GM12878 (cell line): ENCODE measurements around the gene SLC4A5. TPM values are rescaled to one million over a fixed set of nuclear protein-coding genes. Genes with fewer than 3 reads are reported as not detected.

ENCODE experiments used
- ATAC-seq: fragments of 200-7000 bp; cut with Tn5 transposase; 3 replicates; pipeline ENCODE4 v1.9.1; 2020; ENCODE audit warnings: mild to moderate bottlenecking, moderate library complexity
- BruUV-seq: library from RNA; stranded (reverse); fragments of 400-500 nt; replicated peaks from 2 replicates; lab custom pipeline; 2021; lab: Mats Ljungman, UMichigan
- CTCF ChIA-PET: fragments of 300-600 bp; sonication (Branson Sonifier 250); formaldehyde crosslinking; extraction: SDS; loops from one replicate; lab custom pipeline; 2021; ENCODE audit warnings: inconsistent platforms; lab: Yijun Ruan, JAX
- POLR2A ChIA-PET: fragments of 350-600 bp; formaldehyde crosslinking; extraction: SDS; loops from one replicate; lab custom pipeline; 2021; ENCODE audit warnings: inconsistent platforms; lab: Charles Lee
- RAD21 ChIA-PET: fragments of 300-600 bp; sonication (Branson Sonifier 250); formaldehyde crosslinking; loops from one replicate; lab custom pipeline; 2023; ENCODE audit warnings: antibody characterized with exemption; ENCODE audit not compliant: unreplicated experiment; lab: Charles Lee
- SMC1A ChIA-PET: fragments of 300-600 bp; sonication (Branson Sonifier 250); formaldehyde crosslinking; loops from one replicate; lab custom pipeline; 2023; ENCODE audit not compliant: unreplicated experiment, uncharacterized antibody; lab: Charles Lee
- DNase-seq: peaks from one replicate; pipeline ENCODE4 v3.0.0-alpha.2; 2011; ENCODE audit warnings: low read depth, low spot score
- FAIRE-seq: peaks from 3 replicates; lab custom pipeline; 2011; peaks lifted over from hg19 to GRCh38; lab: Jason Lieb, UNC
- H2AFZ ChIP-seq: 2 replicates; pipeline ENCODE4 v1.6.0; 2011; ENCODE audit warnings: low read depth, low read length, control low read depth; ENCODE audit not compliant: control insufficient read depth
- H3K27ac ChIP-seq: 2 replicates; pipeline ENCODE4 v1.5.1; 2011; ENCODE audit warnings: control low read depth; ENCODE audit not compliant: control insufficient read depth, insufficient read depth
- H3K27me3 ChIP-seq, 2 experiments: replicated peaks in 1 of 2; 2 replicates each; pipeline versions ENCODE4 v1.6.0 to v1.6.1; 2011; ENCODE audit warnings: low read length in 1 of 2; ENCODE audit not compliant: control insufficient read depth in 2 of 2, insufficient read depth in 2 of 2
- H3K36me3 ChIP-seq, 2 experiments: 2 replicates each; pipeline ENCODE4 v1.5.1; 2011; ENCODE audit warnings: low read length in 1 of 2; ENCODE audit not compliant: control insufficient read depth in 2 of 2, insufficient read depth in 2 of 2
- H3K4me1 ChIP-seq: 2 replicates; pipeline ENCODE4 v1.6.1; 2011; ENCODE audit warnings: mild to moderate bottlenecking, low read length, moderate library complexity, mixed read lengths; ENCODE audit not compliant: control insufficient read depth, insufficient read depth
- H3K4me2 ChIP-seq: 2 replicates; pipeline ENCODE4 v1.6.0; 2011; ENCODE audit warnings: control low read depth; ENCODE audit not compliant: control insufficient read depth, insufficient read depth
- H3K4me3 ChIP-seq: fragments of 200-600 bp; sonication (generic); 2 replicates; pipeline ENCODE4 v1.5.1; 2016
- H3K79me2 ChIP-seq: 2 replicates; pipeline ENCODE4 v1.6.0; 2011; ENCODE audit warnings: low read length; ENCODE audit not compliant: control insufficient read depth, insufficient read depth
- H3K9ac ChIP-seq: 2 replicates; pipeline ENCODE4 v1.8.0; 2011; ENCODE audit warnings: low read length, control low read depth, mixed read lengths; ENCODE audit not compliant: control insufficient read depth, insufficient read depth
- H3K9me3 ChIP-seq: replicated peaks from 3 replicates; pipeline ENCODE4 v1.5.1; 2011; ENCODE audit warnings: mild to moderate bottlenecking, low read length; ENCODE audit not compliant: control insufficient read depth, insufficient read depth
- H4K20me1 ChIP-seq: 2 replicates; pipeline ENCODE4 v1.6.0; 2011; ENCODE audit not compliant: control insufficient read depth, insufficient read depth
- ASH2L ChIP-seq: fragments of 300-600, 200-600 bp; sonication (generic); IDR thresholded peaks from 2 replicates; pipeline ENCODE4 v1.6.1; 2017; ENCODE audit warnings: low read depth, mild to moderate bottlenecking, borderline replicate concordance
- EZH2 ChIP-seq: IDR thresholded peaks from 2 replicates; pipeline ENCODE4 v1.6.1; 2012; ENCODE audit warnings: low read depth, mild to moderate bottlenecking, control low read depth, inconsistent platforms, low read length, borderline replicate concordance; ENCODE audit not compliant: control insufficient read depth
- JUND ChIP-seq: IDR thresholded peaks from 2 replicates; pipeline ENCODE4 v1.6.1; 2012; ENCODE audit warnings: low read depth, mild to moderate bottlenecking, low read length, improper control_type of control experiment, moderate library complexity
- MXI1 ChIP-seq: fragments of 150-350 bp; IDR thresholded peaks from 2 replicates; pipeline ENCODE4 v1.6.1; 2011; ENCODE audit warnings: low read depth, mild to moderate bottlenecking, inconsistent platforms, low read length, improper control_type of control experiment
- MYB ChIP-seq: fragments of 150-350 bp; IDR thresholded peaks from 2 replicates; pipeline ENCODE4 v1.6.1; 2014; ENCODE audit warnings: mild to moderate bottlenecking, low read depth, low read length, borderline replicate concordance
- NR2C1 ChIP-seq: fragments of 450-650 bp; IDR thresholded peaks from 2 replicates; pipeline ENCODE4 v1.6.1; 2017; ENCODE audit warnings: antibody characterized with exemption, mild to moderate bottlenecking, moderate library complexity
- RUNX3 ChIP-seq: IDR thresholded peaks from 2 replicates; pipeline ENCODE4 v1.6.1; 2012; ENCODE audit warnings: low read length, inconsistent platforms
- SKIL ChIP-seq: fragments of 450-650 bp; IDR thresholded peaks from 2 replicates; pipeline ENCODE4 v1.6.1; 2017; ENCODE audit warnings: mild to moderate bottlenecking, low read depth, inconsistent platforms; ENCODE audit not compliant: poor library complexity, severe bottlenecking
- SPI1 ChIP-seq: IDR thresholded peaks from 2 replicates; pipeline ENCODE4 v1.6.1; 2011; ENCODE audit warnings: low read depth, mild to moderate bottlenecking, low read length, moderate library complexity, borderline replicate concordance; ENCODE audit not compliant: insufficient read depth
- TARDBP ChIP-seq: IDR thresholded peaks from 2 replicates; pipeline ENCODE4 v1.6.1; 2016; ENCODE audit warnings: borderline replicate concordance
- ZSCAN29 ChIP-seq: fragments of 450-650 bp; IDR thresholded peaks from 2 replicates; pipeline ENCODE4 v1.6.1; 2017; ENCODE audit warnings: mild to moderate bottlenecking, moderate library complexity
- WGBS: methylation state at CpG from one replicate; pipeline ENCODE4 v1.1.6; 2016; ENCODE audit warnings: low lambda C conversion rate; ENCODE audit not compliant: insufficient replicate concordance, insufficient coverage; ENCODE audit errors: missing lambda C conversion rate; 5-methylcytosine and 5-hydroxymethylcytosine counted together
- in situ Hi-C: fragments of 300-500 bp; cut with MboI; formaldehyde crosslinking; loops from 9 replicates; pipeline ENCODE4 v1.14.3; 2018; ENCODE audit warnings: mixed read lengths
- intact Hi-C: fragments of 100-400 bp; cut with micrococcal nuclease; formaldehyde crosslinking; loops from one replicate; pipeline ENCODE4 v1.14.2; 2022; ENCODE audit not compliant: unreplicated experiment
- polyA plus RNA-seq, 11 experiments: library from polyadenylated mRNA; depleted of rRNA in 4 of 11; unstranded in 6 of 11; stranded (reverse) in 5 of 11; fragments of >200 nt; fragmentation: Nextera tagmentation in 4 of 11; fragmentation: Illumina TruSeq in 1 of 11; extraction: Ambion mirVana in 4 of 11; extraction: Trizol in 1 of 11; gene quantifications; 1 replicate in 1 of 11; 2 replicates in 10 of 11; pipeline versions ENCODE4 v1.2.1 to v1.2.3, GENCODE V29; 2011 to 2016; ENCODE audit warnings: inconsistent platforms in 2 of 11, missing spikeins in 2 of 11, low read depth in 1 of 11
- total RNA-seq, 4 experiments: library from RNA; depleted of rRNA in 3 of 4; stranded (reverse); fragments of >200 nt in 3 of 4; fragmentation: Illumina TruSeq in 1 of 4; extraction: Trizol in 1 of 4; gene quantifications; 2 replicates each; pipeline versions ENCODE4 v1.2.1 to v1.2.3, GENCODE V29; 2013 to 2021
- TF ChIP-seq, protein P1 (sequence below): IDR thresholded peaks from 2 replicates; pipeline ENCODE4 v1.6.1; 2012; ENCODE audit warnings: low read depth, low read length, improper control_type of control experiment

Gene SLC4A5
- total and polyA plus RNA-seq, 10 of the 15 experiments (the other 5 are each of a cell fraction or from before 2014, with no cell fraction given): 0.15 to 4.7 (median 1.6) TPM

DNA sequence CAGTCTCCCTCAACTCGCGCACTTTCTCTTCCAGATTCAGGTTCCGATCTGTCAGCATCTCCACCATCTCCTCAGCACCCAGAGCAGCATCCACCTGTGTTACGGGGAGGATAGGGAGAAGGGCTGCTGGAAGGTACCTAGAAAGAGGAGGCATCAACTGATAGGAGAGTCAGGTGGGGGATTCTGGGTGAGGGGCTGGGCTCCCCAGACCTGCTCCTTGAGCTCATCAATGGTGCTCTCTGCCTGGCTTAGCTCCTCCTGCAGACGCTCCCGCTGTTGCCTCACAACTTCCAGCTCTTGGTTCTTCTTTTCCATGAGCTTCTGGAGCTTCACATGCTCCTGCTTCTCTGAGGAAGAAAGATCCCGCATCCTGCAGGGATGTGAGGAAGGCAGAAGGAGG, 26.8 kb upstream of the SLC4A5 start:
- Histone ChIP-seq H3K36me3 (peaks cover 23 to 36% of the 10 kb centered on the region in 2 experiments; a peak in 3 of 4 replicates), H3K4me1 (no peaks in the 10 kb centered on the region)
- CTCF ChIA-PET: interaction anchor here (1.3 kb wide), 1 partner anchor 120 kb away, joined by 3 read pairs; no protein-coding TSS in a partner anchor

More for the DNA sequence above, 26.8 kb upstream of the SLC4A5 start:
- FAIRE-seq (no peak), DNase-seq (no peak), ATAC-seq (no peak)
- RAD21 ChIA-PET: no interaction called here
- Histone ChIP-seq H3K79me2 (no peaks in the 10 kb centered on the region), H3K4me2 (no peak overlapping the region), H3K9ac (no peak overlapping the region), H3K27ac (no peak overlapping the region), H3K27me3 (no peaks in the 10 kb centered on the region), H2AFZ (no peak overlapping the region), H4K20me1 (no peaks in the 10 kb centered on the region), H3K9me3 (no peaks in the 10 kb centered on the region), H3K4me3 (no peak overlapping the region)
- 97% methylated on average over 7 of the region's 7 CpGs for WGBS
- BruUV-seq: no TSS peak
- in situ Hi-C loops (no loop called here), intact Hi-C loops (no loop called here)
- POLR2A ChIA-PET: no interaction called here
- TF ChIP-seq TARDBP (no peak), JUND (no peak), ZSCAN29 (no peak), NR2C1 (no peak), EZH2 (no peak), MYB (no peak), ASH2L (no peak), RUNX3 (no peak), SPI1 (no peak), MXI1 (no peak), SKIL (no peak)
- TF ChIP-seq, protein P1, sequence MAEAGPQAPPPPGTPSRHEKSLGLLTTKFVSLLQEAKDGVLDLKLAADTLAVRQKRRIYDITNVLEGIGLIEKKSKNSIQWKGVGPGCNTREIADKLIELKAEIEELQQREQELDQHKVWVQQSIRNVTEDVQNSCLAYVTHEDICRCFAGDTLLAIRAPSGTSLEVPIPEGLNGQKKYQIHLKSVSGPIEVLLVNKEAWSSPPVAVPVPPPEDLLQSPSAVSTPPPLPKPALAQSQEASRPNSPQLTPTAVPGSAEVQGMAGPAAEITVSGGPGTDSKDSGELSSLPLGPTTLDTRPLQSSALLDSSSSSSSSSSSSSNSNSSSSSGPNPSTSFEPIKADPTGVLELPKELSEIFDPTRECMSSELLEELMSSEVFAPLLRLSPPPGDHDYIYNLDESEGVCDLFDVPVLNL: no peak
- SMC1A ChIA-PET: no interaction called here
